ENCODE results near the gene BMPR1A. TPM values are rescaled to one million over a fixed set of nuclear protein-coding genes. Genes with fewer than 3 reads are reported as not detected.

The BMPR1A gene
- total and polyA plus RNA-seq, 9 of the 15 experiments (the other 6 are each of a cell fraction or from before 2014, with no cell fraction given), result 1.6 to 17.5 (median 9.1) TPM

- no peak for TF ChIP-seq POLR2H (tag; IDR thresholded peaks at IDR 0.05; ENCODE audit: low read depth)
- TF ChIP-seq ELK3 (CRISPR knock-in tag; IDR thresholded peaks at IDR 0.05), result no peak
- TF ChIP-seq HDAC6 (IDR thresholded peaks at IDR 0.05; ENCODE audit: low read depth, low read length), result no peak
- TF ChIP-seq ZBED1 (IDR thresholded peaks at IDR 0.05), result 0 out of 2 replicates have a peak, but pooled peaks have one; percentile 27
- TF ChIP-seq YY1 (IDR thresholded peaks at IDR 0.05; ENCODE audit: borderline replicate concordance in 1 of 3, control insufficient read depth in 1 of 3, extremely low read depth in 1 of 3, insufficient read depth in 3 of 3, insufficient read length in 1 of 3, insufficient replicate concordance in 2 of 3, low read depth in 1 of 3, low read length in 2 of 3), result no peak
- no peak for TF ChIP-seq ELF1 (tag; IDR thresholded peaks at IDR 0.05)
- TF ChIP-seq XRCC3 (IDR thresholded peaks at IDR 0.05), result no peak
- TF ChIP-seq ZBTB11 (CRISPR knock-in tag; IDR thresholded peaks at IDR 0.05), result peak in 1 of 3 experiments; percentile 58; a peak in 2 of 6 replicates
- no peak for TF ChIP-seq DLX4 (CRISPR knock-in tag; IDR thresholded peaks at IDR 0.05)
- TF ChIP-seq PATZ1 (CRISPR knock-in tag; IDR thresholded peaks at IDR 0.05; ENCODE audit: borderline replicate concordance), result no peak
- no peak for TF ChIP-seq E2F6 (IDR thresholded peaks at IDR 0.05; ENCODE audit: borderline replicate concordance in 1 of 2, extremely low read depth in 1 of 2, insufficient read depth in 1 of 2, insufficient read length in 1 of 2, low read depth in 1 of 2, low read length in 1 of 2, poor library complexity in 1 of 2, severe bottlenecking in 1 of 2)
- peak; percentile 87 for TF ChIP-seq ARID1B (IDR thresholded peaks at IDR 0.05)
- no peak for TF ChIP-seq BACH1 (tag; IDR thresholded peaks at IDR 0.05)
Measured at GRCh38 chr10:86775056-86775869, 18.8 kb downstream of the BMPR1A start (continued).

Measured in K562 (cell line).